ENCODE data around the gene MYO9B.

The MYO9B gene

DNA sequence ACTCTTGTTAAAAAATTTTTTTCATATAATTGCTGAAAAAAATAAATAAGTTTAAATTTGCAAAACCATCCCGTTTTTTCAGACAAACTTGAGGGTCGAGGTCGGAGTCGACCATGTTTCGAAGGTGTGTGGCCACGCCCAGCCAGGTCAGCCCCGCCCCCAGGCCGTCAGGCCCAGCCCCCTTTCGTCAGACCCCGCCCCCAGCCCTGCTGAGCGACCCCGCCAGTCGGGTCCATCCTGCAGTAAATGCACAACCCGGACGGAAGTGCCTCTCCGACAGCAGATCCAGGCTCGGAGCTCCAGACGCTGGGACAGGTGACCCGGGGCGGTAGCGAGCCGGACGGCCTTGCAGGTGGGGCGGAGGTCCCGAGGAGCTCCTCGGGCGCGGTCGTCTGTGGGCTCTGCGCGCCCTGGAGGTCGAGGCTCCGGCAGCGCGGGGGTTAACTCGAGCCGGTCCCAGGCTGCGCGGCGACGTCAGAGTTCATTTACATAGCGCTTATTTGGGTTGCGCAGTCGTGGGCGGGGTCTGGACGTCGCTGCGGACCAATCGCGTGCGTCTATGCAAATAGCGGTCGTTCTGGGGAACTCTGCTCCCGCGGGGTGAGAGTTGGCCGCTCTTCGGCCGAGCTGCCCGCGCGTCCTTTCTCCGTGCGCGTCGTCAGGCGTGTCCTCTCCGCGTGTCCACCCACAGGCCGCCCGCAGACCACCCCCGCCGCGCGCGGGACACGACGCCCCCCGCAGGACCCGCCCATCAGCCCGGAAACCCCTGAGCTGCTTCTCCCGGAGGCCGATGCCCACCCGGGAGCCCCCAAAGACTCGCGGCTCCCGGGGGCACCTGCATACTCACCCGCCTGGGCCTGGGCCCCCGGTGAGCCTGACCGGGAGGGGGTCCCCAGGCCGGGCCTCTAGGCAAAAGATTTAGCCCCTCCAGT lies 150.7 kb downstream of the MYO9B start, which contains the start of gene OCEL1:
OCEL1 (plus strand) TSS at position 225 of the 932 bp plus-strand sequence; CDS start at position 247, 22 bp downstream.
- DNase-seq: peak; percentile 92

DNA sequence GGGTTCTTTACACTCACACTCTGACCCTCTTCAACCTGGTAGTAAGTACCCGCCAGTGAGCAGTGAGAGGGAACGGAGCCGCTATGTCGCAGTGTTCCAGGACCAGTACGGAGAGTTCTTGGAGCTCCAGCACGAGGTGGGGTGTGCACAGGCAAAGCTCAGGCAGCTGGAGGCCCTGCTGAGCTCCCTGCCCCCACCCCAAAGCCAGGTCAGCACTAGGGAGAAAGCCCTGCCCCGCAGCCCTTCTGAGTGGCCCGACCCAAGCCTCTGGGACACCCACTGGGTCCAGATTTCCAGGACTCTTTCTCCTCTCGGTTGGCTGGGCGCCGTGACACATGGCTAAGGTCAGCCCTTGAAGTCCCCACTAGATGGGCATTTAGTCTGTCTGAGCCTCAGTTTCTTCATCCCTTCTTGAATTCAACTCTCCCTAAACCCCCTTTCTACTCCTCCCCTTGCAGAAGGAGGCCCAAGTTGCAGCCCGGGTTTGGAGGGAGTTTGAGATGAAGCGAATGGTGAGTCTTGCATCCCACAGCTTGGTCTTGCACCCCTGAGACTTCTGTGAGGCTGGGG lies 152.3 kb downstream of the MYO9B start:
- DNase-seq: no peak

DNA sequence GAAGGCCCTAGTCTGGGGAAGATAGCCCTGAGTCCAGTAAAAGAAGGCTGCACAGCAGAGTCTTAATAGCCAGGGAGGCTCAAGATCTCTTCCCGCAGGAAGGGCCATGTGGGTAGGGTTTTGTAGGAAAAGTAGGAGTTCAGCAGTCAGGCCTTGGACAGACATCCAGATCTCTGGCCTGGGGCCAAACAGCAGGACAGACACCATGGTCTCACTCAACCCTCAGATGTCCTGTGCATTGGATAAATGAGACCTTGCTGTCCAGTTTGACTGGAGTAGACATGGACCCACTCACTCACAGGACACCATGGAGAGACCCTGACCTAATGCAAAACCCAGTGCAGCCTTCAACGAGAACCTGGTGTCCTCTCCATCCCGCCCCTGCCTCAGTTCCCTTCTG lies 154.3 kb downstream of the MYO9B start:
- no peak for DNase-seq

DNA sequence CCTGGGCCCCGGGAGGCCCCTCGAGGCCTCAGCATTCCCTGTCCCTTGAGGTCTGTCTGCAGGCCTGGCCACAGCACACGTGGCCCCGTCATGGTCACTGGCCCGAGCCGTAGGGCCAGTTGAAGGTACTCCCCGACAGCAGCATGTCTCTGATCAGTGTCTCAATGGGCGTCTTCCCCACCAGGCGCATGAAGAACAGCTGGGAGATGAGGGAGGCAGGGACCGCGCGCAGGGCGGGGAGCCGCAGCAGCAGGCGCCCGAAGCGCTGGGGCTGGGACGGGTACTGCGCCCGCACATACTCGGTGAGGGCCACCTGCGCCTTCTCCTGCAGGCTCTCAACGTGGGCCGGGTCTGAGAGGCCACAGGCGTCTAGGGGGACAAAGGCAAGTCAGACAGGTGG lies 156.7 kb downstream of the MYO9B start:
- no peak for DNase-seq

DNA sequence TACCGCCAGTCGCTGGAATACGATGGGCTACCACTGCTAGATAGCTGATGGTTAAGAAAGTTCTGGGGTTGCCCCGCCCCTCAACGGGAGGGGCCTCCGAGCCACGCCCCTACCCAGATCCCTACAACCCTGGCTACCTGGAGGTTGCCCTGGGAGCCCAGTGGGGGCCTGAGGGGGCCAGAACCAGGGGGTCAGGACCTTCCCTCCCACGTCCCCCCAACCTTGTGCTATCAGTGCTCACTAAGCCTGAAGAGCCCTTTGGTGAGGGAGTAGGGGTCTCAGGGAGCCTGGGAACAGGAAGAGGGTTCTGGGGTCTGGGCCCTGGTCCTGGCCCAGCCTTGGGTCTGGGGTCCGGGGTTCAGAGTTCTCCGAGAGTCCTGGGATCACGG lies 159.3 kb downstream of the MYO9B start:
- DNase-seq: no peak

DNA sequence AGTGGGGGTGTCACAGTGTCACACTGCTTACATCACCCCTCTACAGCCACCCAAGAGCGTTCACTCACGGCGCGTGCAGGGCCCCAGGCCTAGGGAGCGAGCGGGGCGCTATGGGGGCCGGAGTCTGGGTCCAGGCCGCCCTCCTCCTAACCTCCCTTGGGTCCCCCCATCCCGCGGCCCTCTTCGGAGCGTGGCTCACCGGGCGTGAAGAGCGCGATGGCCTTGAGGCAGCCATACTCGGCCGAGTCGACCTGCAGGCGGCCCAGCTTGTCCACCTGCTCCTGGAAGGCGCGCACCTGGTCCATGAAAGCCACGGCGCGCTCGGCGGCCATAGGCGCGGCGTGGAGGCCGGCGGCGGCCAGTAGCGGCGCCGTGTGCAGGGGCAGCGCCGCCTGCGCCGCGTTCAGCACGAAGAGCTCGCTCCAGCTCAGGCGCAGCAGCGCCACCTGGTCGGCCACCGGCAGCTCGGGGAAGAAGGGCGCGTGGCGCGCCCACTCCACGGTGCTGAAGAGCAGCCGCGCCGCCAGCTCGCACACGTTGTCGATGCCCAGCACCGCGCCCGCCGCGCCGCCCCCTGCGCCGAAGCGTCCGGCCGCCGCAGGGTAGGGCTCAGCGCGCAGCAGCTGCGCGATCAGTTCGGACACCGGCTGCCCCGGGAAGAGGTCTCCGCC lies 159.9 kb downstream of the MYO9B start:
- DNase-seq: no peak

DNA sequence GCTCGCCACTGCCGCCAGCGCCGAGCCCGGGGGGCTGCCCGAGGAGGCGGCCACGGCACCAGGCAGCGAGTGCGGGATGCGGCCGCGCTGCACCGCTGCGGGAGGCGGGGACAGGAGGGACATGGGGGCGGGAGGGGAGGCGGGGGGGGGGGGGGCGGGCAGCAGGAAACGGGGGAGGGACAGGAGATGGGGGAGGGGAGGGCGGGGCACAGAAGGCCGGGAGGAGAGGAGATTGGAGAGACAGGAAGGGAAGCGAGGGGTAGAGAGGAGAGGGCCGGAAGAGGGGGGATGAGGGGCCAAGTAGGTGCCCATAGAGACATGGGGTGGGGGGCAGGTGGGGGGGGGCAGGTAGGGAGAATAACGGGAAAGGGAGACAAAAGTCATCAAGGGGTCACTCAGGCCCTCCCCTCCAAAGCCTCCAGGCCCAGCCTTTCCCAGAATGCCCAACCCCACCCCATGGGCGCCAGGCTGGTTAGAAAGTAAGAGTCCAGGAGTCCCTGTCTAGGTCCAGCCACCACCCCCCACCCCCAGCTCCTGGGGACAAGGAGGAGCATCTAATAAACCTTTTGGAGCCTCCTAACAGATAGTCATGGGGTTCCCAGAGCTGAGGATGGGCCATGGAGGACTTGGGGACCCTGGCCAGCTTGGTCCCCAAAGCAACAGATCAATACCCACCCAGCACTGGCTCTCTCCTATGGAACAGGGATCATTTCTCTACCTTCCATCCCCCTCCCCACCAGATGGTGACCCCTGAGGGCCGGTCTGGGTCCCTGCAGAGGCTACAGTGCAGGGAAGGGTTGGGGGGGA lies 160.6 kb downstream of the MYO9B start:
- DNase-seq: no peak

DNA sequence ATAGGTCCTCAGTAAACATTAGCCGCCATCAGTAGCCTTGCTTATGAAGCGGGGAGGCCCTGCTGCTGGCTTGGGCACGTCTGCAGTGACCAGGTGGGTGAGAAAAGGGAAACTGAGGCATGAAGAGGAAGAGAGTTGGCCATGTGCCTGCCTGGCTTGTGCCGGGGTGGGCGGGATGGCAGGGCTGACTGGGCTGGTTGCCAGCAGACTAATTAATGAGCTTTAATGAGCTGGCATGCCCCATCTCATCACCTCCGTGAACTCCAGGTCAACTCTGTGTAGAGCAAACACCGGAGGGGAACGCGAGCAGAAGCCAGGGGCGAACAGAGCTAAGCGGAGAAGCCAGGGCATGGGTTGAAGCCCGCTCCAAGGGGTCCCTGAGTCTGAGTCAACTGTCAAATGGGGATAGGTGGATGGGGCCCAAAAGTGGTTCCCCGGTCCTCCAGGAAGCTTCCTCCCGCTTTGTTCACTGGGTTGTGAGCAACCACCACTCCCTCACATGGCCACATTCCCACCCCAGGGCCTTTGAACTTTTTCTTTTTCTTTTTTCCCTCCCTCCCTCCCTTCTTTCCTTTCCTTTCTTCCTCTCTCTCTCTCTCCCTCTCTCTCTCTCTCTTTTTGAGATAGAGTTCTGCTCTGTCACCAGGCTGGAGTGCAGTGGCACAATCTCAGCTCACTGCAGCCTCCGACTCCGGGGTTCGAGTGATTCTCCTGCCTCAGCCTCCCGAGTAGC lies 161.4 kb downstream of the MYO9B start:
- no peak for DNase-seq

DNA sequence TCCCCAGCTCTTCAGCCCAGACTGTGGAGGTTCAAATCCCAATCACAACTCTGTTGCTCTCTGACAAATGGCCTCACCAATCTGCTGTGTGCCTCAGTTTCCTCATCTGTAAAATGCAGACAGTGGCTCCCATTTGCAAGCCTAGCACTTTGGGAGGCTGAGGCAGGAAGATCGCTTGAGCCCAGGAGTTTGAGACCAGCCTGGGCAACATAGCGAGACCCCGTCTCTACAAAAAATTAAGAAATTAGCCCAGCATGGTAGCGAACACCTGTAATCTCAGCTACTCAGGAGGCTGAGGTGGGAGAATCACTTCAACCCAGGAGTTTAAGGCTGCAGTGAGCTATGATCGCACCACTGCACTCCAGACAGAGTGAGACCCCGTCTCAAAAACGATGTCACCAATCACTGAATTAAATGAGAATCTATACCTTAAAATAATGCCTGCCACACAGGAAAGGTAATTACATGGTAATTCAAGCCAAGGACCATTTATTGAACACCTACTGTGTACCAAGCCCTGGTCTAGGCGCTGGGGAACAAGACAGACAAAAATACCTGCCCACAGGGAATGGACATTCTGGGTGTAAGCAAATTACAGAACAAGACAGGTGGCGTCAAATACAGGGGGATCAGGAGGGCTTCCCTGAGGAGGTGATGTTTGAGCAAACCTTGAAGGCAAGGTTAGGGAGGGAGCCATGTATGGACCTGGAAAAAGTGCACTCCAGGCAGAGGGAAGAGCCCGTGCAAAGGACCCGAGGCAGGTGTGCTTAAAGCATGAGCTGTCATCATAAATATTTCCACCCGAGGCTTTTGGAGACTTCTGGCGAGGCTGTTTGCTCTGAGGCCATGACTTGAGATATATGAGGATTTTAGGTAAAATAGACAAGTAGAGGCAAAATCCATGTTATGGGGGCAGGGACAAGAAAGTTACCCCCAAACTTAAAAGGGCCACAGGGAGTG lies 162.4 kb downstream of the MYO9B start:
- no peak for DNase-seq

DNA sequence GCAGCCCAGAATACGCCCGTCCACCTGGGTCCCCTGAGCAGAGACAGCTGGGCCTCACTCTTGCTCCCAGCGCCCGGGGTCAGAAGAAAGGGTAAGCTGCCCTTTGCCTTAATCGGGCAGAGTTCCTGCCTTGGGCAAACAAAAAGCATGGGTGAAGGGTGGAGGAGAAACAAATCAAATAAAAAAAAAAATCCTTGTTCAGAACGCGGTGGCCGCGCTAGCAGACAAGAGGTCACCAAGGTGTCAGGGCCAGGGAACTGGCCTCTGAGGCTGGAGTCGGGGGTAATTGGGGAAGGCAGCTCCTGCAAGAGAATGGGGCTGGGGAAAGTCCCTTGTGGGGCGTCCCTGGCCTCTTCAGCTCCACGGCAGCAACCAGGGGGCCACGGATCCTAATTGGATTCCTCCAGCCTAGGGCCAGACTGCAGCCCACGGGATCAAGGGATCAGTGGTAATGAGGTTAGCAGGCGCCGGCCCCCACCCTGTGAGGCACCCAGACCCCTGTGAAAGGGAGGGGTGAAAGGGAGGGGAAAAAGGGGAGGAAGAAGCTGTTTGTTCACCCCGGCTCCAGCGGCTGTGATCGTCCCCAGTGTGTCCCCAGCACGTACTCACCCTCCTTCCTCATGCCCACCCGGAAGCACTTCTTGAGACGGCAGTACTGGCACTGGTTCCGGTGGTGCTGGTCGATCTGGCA lies 164.6 kb downstream of the MYO9B start:
- no peak for DNase-seq

DNA sequence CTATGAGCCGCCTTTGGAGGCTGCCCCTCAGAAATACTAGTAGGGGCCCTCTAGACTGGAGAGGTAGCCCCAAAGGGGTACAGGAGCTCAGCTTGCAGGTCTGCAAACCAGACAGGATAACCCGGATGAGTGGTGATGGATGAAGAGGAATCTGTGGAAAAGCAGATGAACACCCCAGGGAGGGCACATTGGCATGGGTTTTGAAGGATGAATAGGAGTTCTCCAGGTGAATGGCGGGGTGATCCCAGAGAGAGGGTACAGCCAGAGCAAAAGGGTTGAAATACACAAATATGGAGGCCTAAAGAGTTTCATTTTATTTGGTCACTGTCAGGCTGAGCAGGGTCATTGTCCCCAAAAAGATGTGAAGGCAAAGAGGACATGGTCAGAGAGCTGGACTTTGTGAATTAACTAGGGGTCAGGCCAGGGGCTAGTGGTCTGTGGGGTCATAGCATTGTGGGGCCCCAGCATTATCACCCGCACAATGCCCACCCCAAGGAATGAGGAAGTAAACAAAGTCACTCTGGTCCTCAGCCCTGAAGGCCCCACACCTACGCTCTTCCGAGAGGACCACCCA lies 165.3 kb downstream of the MYO9B start:
- no peak for DNase-seq

DNA sequence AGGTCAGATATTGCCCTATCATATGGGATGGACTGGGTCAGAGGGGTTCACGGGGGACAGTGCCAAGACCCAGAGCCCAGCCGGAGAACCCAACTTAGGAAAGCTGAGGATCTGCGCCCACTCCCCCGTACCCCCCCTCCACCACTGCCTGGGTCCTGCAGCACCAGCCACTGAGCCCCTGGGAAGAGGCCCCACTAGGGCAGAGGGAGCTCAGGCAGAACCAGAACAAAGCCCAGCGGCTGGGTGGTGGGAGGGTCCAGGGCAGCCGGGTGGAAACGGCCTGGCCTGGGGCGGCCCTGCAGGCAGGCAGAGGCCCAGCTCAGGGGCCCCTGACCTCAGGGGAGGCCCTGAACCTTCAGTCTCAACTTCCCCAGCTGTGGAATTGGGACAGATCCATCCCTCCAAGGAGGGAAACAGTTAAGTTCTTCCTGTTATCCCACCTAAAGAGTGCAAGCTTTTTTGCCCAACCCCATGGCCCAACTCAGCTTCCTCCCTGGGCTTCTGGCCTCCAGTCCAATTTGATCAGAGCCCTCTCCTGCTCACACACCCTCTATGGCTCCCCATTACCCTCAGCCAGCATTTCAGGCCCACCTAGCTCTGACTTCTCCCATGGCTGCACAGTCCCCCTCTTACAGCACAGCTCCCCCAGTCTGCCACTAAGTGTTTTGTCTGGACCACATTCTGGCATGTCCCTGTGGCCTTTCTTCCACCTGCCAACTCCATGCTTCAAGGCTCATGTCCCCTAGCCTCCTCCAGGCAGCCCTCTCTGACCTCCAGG lies 167.0 kb downstream of the MYO9B start:
- DNase-seq: no peak

DNA sequence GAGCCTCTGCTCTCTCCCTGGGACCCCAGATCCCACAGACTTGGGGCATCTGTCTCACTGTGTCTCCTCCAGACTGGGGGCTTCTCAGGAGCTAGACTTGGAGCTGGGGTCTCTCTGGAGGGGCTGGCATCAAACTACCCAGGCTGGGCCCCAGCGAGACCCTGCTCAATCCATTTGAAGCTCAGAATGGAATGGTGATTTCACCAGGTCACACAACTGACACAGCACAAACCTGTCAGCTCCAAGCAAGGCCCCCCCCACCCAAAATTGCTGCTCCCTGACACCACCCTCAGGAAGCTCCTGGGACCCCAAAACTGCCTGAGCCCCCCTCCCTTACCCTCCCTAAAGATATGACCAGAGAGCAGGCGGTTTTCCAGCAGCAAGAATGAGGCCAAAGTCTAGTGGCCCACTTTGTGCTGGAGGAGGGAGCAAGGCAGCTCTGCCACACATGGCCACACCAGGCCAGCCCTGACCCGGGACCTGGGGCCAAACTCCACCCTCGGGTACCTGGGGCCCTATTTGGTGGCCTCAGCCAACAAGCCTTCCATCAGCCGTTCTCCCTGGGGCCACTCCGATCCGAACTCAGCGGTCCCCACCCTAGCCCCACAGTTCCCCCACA lies 167.7 kb downstream of the MYO9B start:
- DNase-seq: no peak

DNA sequence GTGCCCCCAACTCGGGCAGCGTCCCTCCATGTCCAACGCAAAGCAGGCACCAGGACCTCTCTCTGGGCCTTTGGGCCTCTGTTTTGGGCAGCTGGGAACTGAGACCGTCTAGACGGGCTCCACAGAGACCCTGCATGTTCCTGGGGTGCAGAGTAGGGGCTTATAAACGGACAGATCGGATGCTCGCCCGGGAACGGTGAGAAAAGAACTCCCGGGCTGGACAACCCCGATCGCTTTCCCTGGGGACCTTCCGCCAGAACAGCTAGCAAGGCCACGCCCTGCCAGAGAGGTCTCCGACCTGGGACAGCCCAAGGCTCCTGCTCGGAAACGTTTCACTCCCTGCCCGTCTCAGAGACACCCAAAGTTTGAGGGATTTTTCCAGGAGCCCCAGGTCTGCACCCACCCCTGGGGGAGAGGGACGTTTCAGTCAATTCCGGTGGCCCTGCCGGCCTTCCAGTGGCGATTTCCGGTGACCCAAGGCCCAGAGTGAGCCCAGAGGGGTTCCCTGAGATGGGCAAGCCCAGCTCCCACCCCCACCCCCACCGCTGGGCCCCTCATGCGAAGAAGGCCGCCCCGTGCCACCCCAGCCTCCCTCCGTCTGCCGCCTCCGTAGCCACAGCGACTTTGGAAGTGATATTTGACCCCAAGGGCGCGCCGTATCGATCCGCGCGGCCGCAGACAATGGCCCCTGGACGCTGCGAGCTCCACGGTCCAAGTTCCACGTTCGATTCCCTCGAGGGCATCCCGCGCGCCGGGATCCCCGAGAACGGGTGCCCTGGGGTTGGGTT lies 168.4 kb downstream of the MYO9B start:
- DNase-seq: no peak

DNA sequence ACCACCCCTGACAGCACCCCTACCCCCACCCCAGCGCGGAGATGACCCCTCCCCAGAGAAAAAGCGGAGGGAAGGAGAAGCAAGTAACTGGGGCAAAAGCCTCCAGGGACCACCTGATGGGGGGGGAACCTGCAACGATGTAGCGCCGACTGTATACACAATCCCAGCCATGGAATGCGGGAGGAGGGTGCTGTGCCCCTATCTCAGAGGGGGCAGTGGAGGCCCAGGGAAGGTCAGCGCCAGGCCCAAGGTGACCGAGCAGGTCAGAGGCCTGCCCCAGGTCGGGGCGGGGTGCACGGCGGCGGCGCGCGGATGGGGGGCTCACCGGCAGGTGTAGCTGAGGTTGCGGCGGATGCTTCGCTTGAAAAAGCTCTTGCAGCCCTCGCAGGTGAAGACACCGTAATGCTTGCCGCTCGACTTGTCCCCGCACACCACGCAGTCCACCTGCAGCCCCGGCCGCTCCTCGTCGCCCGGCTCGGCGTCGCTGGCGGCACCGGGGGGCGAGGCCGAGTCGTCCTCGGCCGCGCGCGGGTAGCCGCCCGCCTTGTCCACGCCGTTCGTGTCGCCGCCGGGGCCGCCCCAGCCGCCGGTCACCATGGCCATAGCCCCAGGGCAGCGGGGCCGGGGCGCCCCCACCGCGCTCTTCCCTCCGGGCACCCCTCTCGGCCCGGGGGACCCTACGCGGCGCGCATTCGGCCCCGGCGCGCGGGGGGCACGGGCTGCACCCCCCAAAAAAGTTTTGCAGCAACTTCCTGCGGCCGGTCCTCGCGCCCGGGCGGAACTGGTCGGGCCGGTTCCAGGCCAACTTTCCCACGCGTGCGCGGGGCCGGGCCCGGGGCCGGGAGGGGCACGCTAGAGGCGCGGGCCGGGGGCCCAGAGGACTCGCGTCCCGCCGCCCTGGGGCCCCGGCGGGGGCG lies 169.3 kb downstream of the MYO9B start:
- DNase-seq: no peak

DNA sequence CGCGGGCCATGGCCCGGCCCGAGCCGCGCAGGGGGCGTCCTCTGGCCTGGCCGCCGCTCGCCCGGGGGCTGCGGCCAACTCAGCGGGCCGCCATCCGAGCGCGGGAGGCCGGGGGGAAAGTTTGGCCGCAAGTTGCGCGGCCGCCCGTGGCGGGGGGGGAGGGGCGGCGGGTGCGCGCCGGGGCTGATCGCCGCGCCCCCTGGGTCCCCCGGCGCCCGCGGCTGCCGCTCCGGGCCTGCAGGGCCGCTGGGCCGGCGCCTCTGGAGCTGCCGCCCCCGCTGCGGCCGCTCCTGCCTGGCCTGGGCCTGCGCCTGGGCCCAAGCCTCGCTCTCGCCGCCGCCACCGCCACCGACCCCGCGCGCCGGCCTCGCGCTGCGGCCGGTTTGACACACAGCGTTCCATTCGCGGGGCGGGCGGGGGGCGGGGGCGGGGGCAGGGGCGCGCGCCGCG lies 170.0 kb downstream of the MYO9B start, which contains the start of gene NR2F6:
NR2F6 (minus strand) TSS at position 385 of the 450 bp plus-strand sequence. CDS start 699 bp downstream, outside the sequence.
- no peak for DNase-seq
